Endothelial cell of umbilical vein (primary cell): ENCODE results near the gene ZCCHC9.

Source experiments
- EZH2 ChIP-seq: IDR thresholded peaks from 2 replicates; pipeline ENCODE4 v1.6.1; 2012; ENCODE audit warnings: borderline replicate concordance, low read depth, mild to moderate bottlenecking, moderate library complexity, low read length, inconsistent platforms; ENCODE audit not compliant: severe bottlenecking
- GATA2 ChIP-seq: IDR thresholded peaks from 2 replicates; pipeline ENCODE4 v1.7.0; 2011; ENCODE audit warnings: low read depth, mild to moderate bottlenecking, moderate library complexity, mixed read lengths, low read length; ENCODE audit not compliant: insufficient read length, insufficient read depth
- MYC ChIP-seq: IDR thresholded peaks from one replicate; pipeline ENCODE4 v1.6.1; 2011; ENCODE audit warnings: mild to moderate bottlenecking, low read depth, low read length
- POLR2A ChIP-seq: IDR thresholded peaks from 2 replicates; pipeline ENCODE4 v1.6.1; 2012; ENCODE audit warnings: low read depth, mild to moderate bottlenecking, control low read depth, low read length
- TF ChIP-seq, protein P1 (sequence below), 2 donors: IDR thresholded peaks; 1 replicate in 1 of 2; 2 replicates in 1 of 2; pipeline ENCODE4 v1.5.1; 2011; ENCODE audit warnings: low read length in 2 of 2, mild to moderate bottlenecking in 2 of 2, moderate library complexity in 2 of 2, control low read depth in 1 of 2, inconsistent platforms in 1 of 2, low read depth in 1 of 2; ENCODE audit not compliant: insufficient read depth in 1 of 2; ENCODE audit errors: extremely low read depth in 1 of 2

DNA sequence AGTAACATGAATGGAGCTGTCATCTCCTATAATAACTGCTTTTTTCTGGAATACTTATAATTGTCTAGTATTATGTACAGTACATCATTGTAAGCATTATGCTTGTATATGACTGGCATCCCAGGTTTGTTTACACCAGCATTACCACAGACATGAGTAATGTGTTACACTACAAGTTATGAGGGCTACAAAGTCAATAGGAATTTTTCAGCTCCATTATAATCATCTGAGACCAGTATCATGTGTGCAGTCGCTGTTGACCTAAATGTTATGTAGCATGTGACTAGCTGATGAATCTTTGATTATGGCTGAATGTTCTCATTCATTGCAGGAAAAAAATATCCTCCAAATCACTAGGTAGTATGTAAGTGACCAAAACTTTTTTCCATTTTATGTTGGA, 2.2 kb downstream of the ZCCHC9 start:
- TF ChIP-seq MYC (no peak), GATA2 (no peak), EZH2 (no peak), POLR2A (no peak)
- TF ChIP-seq, protein P1, sequence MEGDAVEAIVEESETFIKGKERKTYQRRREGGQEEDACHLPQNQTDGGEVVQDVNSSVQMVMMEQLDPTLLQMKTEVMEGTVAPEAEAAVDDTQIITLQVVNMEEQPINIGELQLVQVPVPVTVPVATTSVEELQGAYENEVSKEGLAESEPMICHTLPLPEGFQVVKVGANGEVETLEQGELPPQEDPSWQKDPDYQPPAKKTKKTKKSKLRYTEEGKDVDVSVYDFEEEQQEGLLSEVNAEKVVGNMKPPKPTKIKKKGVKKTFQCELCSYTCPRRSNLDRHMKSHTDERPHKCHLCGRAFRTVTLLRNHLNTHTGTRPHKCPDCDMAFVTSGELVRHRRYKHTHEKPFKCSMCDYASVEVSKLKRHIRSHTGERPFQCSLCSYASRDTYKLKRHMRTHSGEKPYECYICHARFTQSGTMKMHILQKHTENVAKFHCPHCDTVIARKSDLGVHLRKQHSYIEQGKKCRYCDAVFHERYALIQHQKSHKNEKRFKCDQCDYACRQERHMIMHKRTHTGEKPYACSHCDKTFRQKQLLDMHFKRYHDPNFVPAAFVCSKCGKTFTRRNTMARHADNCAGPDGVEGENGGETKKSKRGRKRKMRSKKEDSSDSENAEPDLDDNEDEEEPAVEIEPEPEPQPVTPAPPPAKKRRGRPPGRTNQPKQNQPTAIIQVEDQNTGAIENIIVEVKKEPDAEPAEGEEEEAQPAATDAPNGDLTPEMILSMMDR (IDR thresholded peaks at IDR 0.05; ENCODE audit: extremely low read depth in 1 of 2, insufficient read depth in 1 of 2, low read depth in 1 of 2, low read length in 2 of 2): no peak
